PC-3 (cell line): Measurements from ENCODE around the gene LCNL1. TPM values are rescaled to one million over a fixed set of nuclear protein-coding genes. Genes with fewer than 3 reads are reported as not detected.
A peak's percentile ranks its signal among the peaks of the same experiment; 100 is the strongest.

Source experiments
- ATAC-seq: fragments of 200-7000 bp; cut with Tn5 transposase; 2 replicates; pipeline ENCODE4 v1.9.1; 2020; ENCODE audit warnings: mild to moderate bottlenecking, moderate library complexity
- BruUV-seq: library from RNA; stranded (reverse); fragments of 400-500 nt; replicated peaks from 2 replicates; lab custom pipeline; 2021; lab: Mats Ljungman, UMichigan
- CTCF ChIA-PET: fragments of 300-600 bp; sonication (Branson Sonifier 250); formaldehyde crosslinking; loops from one replicate; lab custom pipeline; 2022; ENCODE audit warnings: antibody characterized with exemption; lab: Charles Lee
- POLR2A ChIA-PET: fragments of 300-600 bp; sonication (Branson Sonifier 250); formaldehyde crosslinking; loops from one replicate; lab custom pipeline; 2022; ENCODE audit warnings: antibody characterized with exemption; ENCODE audit not compliant: unreplicated experiment; lab: Charles Lee
- DNase-seq: peaks from one replicate; pipeline ENCODE4 v3.0.0-alpha.2; 2015
- H2AFZ ChIP-seq: fragments of 300-600 bp; sonication (generic); 2 replicates; pipeline ENCODE4 v1.6.0; 2016; ENCODE audit warnings: antibody characterized with exemption, low read length
- H3F3A ChIP-seq: fragments of 300-600 bp; sonication (generic); one replicate; pipeline ENCODE4 v1.6.0; 2017; ENCODE audit warnings: antibody characterized with exemption, low read length, control low read depth, mild to moderate bottlenecking; ENCODE audit not compliant: unreplicated experiment
- H3K27ac ChIP-seq: fragments of 300-600 bp; sonication (generic); 2 replicates; pipeline ENCODE4 v1.5.1; 2016; ENCODE audit warnings: mild to moderate bottlenecking, low read length
- H3K27me3 ChIP-seq: fragments of 300-600 bp; sonication (generic); 2 replicates; pipeline ENCODE4 v1.6.1; 2016; ENCODE audit warnings: low read length, mixed read lengths
- H3K36me3 ChIP-seq: fragments of 300-600 bp; sonication (generic); 2 replicates; pipeline ENCODE4 v1.6.1; 2016; ENCODE audit warnings: low read depth, mixed run types, low read length, mixed read lengths
- H3K4me1 ChIP-seq: fragments of 300-600 bp; sonication (generic); 2 replicates; pipeline ENCODE4 v1.5.1; 2016; ENCODE audit warnings: low read length; ENCODE audit not compliant: insufficient read depth
- H3K4me2 ChIP-seq: fragments of 300-600 bp; sonication (generic); 2 replicates; pipeline ENCODE4 v1.6.0; 2016; ENCODE audit warnings: low read length
- H3K4me3 ChIP-seq: fragments of 300-600 bp; sonication (generic); 2 replicates; pipeline ENCODE4 v1.5.1; 2016; ENCODE audit warnings: mild to moderate bottlenecking, low read length, mixed read lengths
- H3K79me2 ChIP-seq: fragments of 300-600 bp; sonication (generic); 2 replicates; pipeline ENCODE4 v1.6.1; 2017; ENCODE audit warnings: low read length, mixed read lengths
- H3K9ac ChIP-seq: fragments of 300-600 bp; sonication (generic); 2 replicates; pipeline ENCODE4 v1.6.0; 2016; ENCODE audit warnings: mild to moderate bottlenecking, low read length
- H3K9me2 ChIP-seq: fragments of 300-600 bp; sonication (generic); replicated peaks from 2 replicates; pipeline ENCODE4 v1.6.1; 2016; ENCODE audit warnings: mixed run types, low read length, mixed read lengths
- H3K9me3 ChIP-seq: fragments of 300-600 bp; sonication (generic); 2 replicates; pipeline ENCODE4 v1.6.1; 2016; ENCODE audit warnings: low read length, mixed read lengths
- H4K20me1 ChIP-seq: fragments of 300-600 bp; sonication (generic); 2 replicates; pipeline ENCODE4 v1.6.1; 2016; ENCODE audit warnings: low read length, mixed read lengths
- CTCF ChIP-seq: fragments of 300-600 bp; sonication (generic); conservative IDR thresholded peaks from 2 replicates; pipeline ENCODE4 v1.5.1; 2017; ENCODE audit warnings: antibody characterized with exemption, low read depth, mild to moderate bottlenecking, low read length
- EZH2 ChIP-seq: fragments of 300-600 bp; sonication (generic); IDR thresholded peaks from one replicate; pipeline ENCODE4 v1.6.1; 2017; ENCODE audit warnings: antibody characterized with exemption, mild to moderate bottlenecking, low read length; ENCODE audit not compliant: unreplicated experiment
- EZH2phosphoT487 ChIP-seq: fragments of 300-600 bp; sonication (generic); IDR thresholded peaks from 2 replicates; pipeline ENCODE4 v1.6.1; 2018; ENCODE audit warnings: mild to moderate bottlenecking, antibody characterized with exemption, low read length, borderline replicate concordance
- intact Hi-C: fragments of 100-400 bp; cut with micrococcal nuclease; formaldehyde crosslinking; loops from 2 replicates; pipeline ENCODE4 v1.9.0; 2023
- total RNA-seq: library from RNA; depleted of rRNA; stranded (reverse); fragments of >200 nt; gene quantifications from 2 replicates; pipeline ENCODE4 v1.2.3, GENCODE V29; 2014

Gene LCNL1
- total RNA-seq, 1 experiment from 2014 or later, result not detected

- POLR2A ChIA-PET, result no interaction called here
- peak overlapping the region; percentile 63 for H2AFZ ChIP-seq
These were observed 10.1 kb downstream of the LCNL1 start for GRCh38 chr9:136992819-136993369.

GRCh38 chr9:136994180-136994887 lies 11.5 kb downstream of the LCNL1 start:
- ATAC-seq, result no peak
- H4K20me1 ChIP-seq, result no peaks in the 10 kb centered on the region
- H3K27me3 ChIP-seq, result no peaks in the 10 kb centered on the region
- peaks cover 27% of the 10 kb centered on the region for H3K4me1 ChIP-seq
- H3K36me3 ChIP-seq, result no peaks in the 10 kb centered on the region; the same call in 1 of the 2 replicates
- H3K27ac ChIP-seq, result no peak overlapping the region
- TF ChIP-seq CTCF, result no peak
- TF ChIP-seq EZH2, result no peak
- no peak for TF ChIP-seq EZH2phosphoT487
- no peaks in the 10 kb centered on the region for H3F3A ChIP-seq
- intact Hi-C loops, result loop anchor here (10.0 kb wide), 1 partner anchor 150 kb away; the partner anchor contains the start of genes AJM1 and PHPT1
- H3K4me3 ChIP-seq, result no peak overlapping the region
- ChIA-PET POLR2A (no interaction called here), CTCF (no interaction called here)
- no peak overlapping the region for H2AFZ ChIP-seq
- no peak overlapping the region for H3K9ac ChIP-seq
- peak overlapping the region; percentile 87; the same call in 1 of the 2 replicates for H3K4me2 ChIP-seq
- no peaks in the 10 kb centered on the region for H3K9me3 ChIP-seq
- DNase-seq, result no peak
- no TSS peak for BruUV-seq
- peaks cover 16% of the 10 kb centered on the region for H3K79me2 ChIP-seq
- no peaks in the 10 kb centered on the region for H3K9me2 ChIP-seq

More at GRCh38 chr9:136992819-136993369, 10.1 kb downstream of the LCNL1 start:
- Histone ChIP-seq H4K20me1 (no peaks in the 10 kb centered on the region), H3K4me1 (peaks cover 27% of the 10 kb centered on the region), H3K27ac (peak overlapping the region; percentile 57), H3K9me2 (no peaks in the 10 kb centered on the region), H3K4me3 (peak overlapping the region; percentile 89), H3K4me2 (peak overlapping the region; percentile 87), H3K27me3 (no peaks in the 10 kb centered on the region), H3K9ac (peak overlapping the region; percentile 90), H3K36me3 (no peaks in the 10 kb centered on the region; the same call in 1 of the 2 replicates), H3K79me2 (peaks cover 16% of the 10 kb centered on the region), H3K9me3 (no peaks in the 10 kb centered on the region), H3F3A (no peaks in the 10 kb centered on the region)
- TF ChIP-seq CTCF (no peak), EZH2phosphoT487 (no peak), EZH2 (no peak)
- CTCF ChIA-PET, result interaction anchor here (0.7 kb wide), 1 partner anchor 204 kb away, joined by 4 read pairs; no protein-coding TSS in a partner anchor
- intact Hi-C loops, result loop anchor here (2.0 to 10.0 kb wide), 2 partner anchors 42 to 148 kb away; partner anchors contain the start of genes AJM1 and PHPT1
- ATAC-seq (no peak), DNase-seq (no peak)
- BruUV-seq, result TSS peak; percentile 72
